Trophoblast cell (in vitro differentiated cells and primary cell): ENCODE measurements around the gene STK16.

ENCODE experiments used
- DNase-seq, 2 donors: peaks; one replicate each; pipeline ENCODE4 v3.0.0-alpha.2; 2016
- H2AFZ ChIP-seq: 2 replicates; pipeline ENCODE4 v1.6.1; 2013; ENCODE audit warnings: low read length, moderate library complexity, mild to moderate bottlenecking; ENCODE audit not compliant: insufficient read depth, poor library complexity
- H2AK5ac ChIP-seq: 2 replicates; pipeline ENCODE4 v1.6.1; 2013; ENCODE audit warnings: mild to moderate bottlenecking, low read length
- H2BK120ac ChIP-seq: 2 replicates; pipeline ENCODE4 v1.6.1; 2013; ENCODE audit warnings: low read length, mild to moderate bottlenecking, moderate library complexity; ENCODE audit not compliant: insufficient read depth, poor library complexity
- H2BK12ac ChIP-seq: 2 replicates; pipeline ENCODE4 v1.6.1; 2013; ENCODE audit warnings: mild to moderate bottlenecking, low read length, moderate library complexity
- H2BK5ac ChIP-seq: 2 replicates; pipeline ENCODE4 v1.6.1; 2013; ENCODE audit warnings: low read length, low read depth, moderate library complexity, mild to moderate bottlenecking; ENCODE audit not compliant: poor library complexity
- H3K14ac ChIP-seq: 2 replicates; pipeline ENCODE4 v1.6.1; 2013; ENCODE audit warnings: mild to moderate bottlenecking, low read length
- H3K18ac ChIP-seq: 2 replicates; pipeline ENCODE4 v1.6.1; 2013; ENCODE audit warnings: mild to moderate bottlenecking, low read length
- H3K23ac ChIP-seq: 2 replicates; pipeline ENCODE4 v1.6.1; 2013; ENCODE audit warnings: low read length
- H3K27ac ChIP-seq: 2 replicates; pipeline ENCODE4 v1.5.1; 2013; ENCODE audit warnings: low read depth, mild to moderate bottlenecking, inconsistent platforms, low read length, moderate library complexity
- H3K27me3 ChIP-seq: 2 replicates; pipeline ENCODE4 v1.6.1; 2013; ENCODE audit warnings: inconsistent platforms, mild to moderate bottlenecking, low read length, moderate library complexity; ENCODE audit not compliant: insufficient read depth
- H3K36me3 ChIP-seq, 2 experiments: 1 replicate in 1 of 2; 2 replicates in 1 of 2; pipeline ENCODE4 v1.6.1; 2013; ENCODE audit warnings: low read length in 2 of 2, mild to moderate bottlenecking in 2 of 2, moderate library complexity in 1 of 2; ENCODE audit not compliant: insufficient read depth in 2 of 2, control insufficient read depth in 1 of 2
- H3K4ac ChIP-seq: 2 replicates; pipeline ENCODE4 v1.6.1; 2013; ENCODE audit warnings: low read depth, mild to moderate bottlenecking, low read length, moderate library complexity
- H3K4me1 ChIP-seq, 2 experiments: 1 replicate in 1 of 2; 2 replicates in 1 of 2; pipeline ENCODE4 v1.6.1; 2013; ENCODE audit warnings: low read length in 2 of 2, mild to moderate bottlenecking in 2 of 2, moderate library complexity in 1 of 2; ENCODE audit not compliant: insufficient read depth in 2 of 2, control insufficient read depth in 1 of 2
- H3K4me2 ChIP-seq: 2 replicates; pipeline ENCODE4 v1.6.1; 2013; ENCODE audit warnings: inconsistent platforms, mild to moderate bottlenecking, low read length, moderate library complexity
- H3K4me3 ChIP-seq: 2 replicates; pipeline ENCODE4 v1.5.1; 2013; ENCODE audit warnings: mild to moderate bottlenecking, low read depth, low read length, inconsistent platforms
- H3K79me1 ChIP-seq: one replicate; pipeline ENCODE4 v1.6.1; 2013; ENCODE audit warnings: low read length
- H3K79me2 ChIP-seq: 2 replicates; pipeline ENCODE4 v1.6.1; 2013; ENCODE audit warnings: low read length, mild to moderate bottlenecking; ENCODE audit not compliant: control insufficient read depth, insufficient read depth, poor library complexity
- H3K9ac ChIP-seq: 2 replicates; pipeline ENCODE4 v1.6.1; 2013; ENCODE audit warnings: mild to moderate bottlenecking, low read length
- H3K9me3 ChIP-seq: 2 replicates; pipeline ENCODE4 v1.6.1; 2013; ENCODE audit warnings: low read depth, mild to moderate bottlenecking, control low read depth, inconsistent platforms, low read length; ENCODE audit not compliant: insufficient read depth
- H4K12ac ChIP-seq: 2 replicates; pipeline ENCODE4 v1.6.1; 2013; ENCODE audit warnings: low read depth, mild to moderate bottlenecking, low read length, moderate library complexity
- H4K8ac ChIP-seq: 2 replicates; pipeline ENCODE4 v1.6.1; 2013; ENCODE audit warnings: low read depth, mild to moderate bottlenecking, low read length, moderate library complexity
- H4K91ac ChIP-seq: one replicate; pipeline ENCODE4 v1.6.1; 2013; ENCODE audit warnings: low read depth, mild to moderate bottlenecking, low read length, moderate library complexity
- WGBS: extraction: QIAGEN DNeasy Blood & Tissue Kit; methylation state at CpG from one replicate; pipeline ENCODE4 v1.1.7; 2013; ENCODE audit warnings: missing lambda C conversion rate; ENCODE audit not compliant: insufficient read length, insufficient coverage; ENCODE audit errors: extremely low coverage; 5-methylcytosine and 5-hydroxymethylcytosine counted together

STK16 gene

DNA sequence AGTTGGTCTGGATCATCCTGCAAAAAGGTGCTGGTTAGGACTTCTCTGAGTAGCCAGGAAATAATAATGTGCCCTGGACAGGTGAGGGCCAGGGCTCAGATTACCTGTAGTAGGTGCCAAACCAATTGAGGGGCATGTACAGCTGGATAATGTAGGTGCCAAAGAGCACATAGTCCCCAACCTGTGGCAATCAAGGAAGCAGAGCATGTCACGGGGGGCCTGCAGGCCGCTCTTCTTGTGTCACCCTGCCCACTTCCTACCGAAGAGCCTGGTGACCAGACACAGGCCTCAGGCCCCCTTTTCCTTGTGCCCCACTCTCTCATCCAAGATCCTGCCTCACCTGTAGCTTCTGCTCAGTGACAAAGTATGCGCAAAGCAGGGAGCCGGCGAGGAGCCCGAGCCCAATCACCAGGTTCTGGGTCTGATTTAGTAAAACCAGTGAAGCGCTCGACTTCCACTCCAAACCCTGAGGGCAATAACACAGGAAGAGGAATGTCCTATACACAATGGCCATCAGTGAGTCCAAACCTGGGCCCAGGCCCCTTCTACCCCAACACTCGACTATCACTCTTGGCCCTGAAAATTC lies 31.7 kb upstream of the STK16 start:
- Histone ChIP-seq H3K4me3 (no peak overlapping the region), H3K4me2 (no peak overlapping the region), H4K91ac (no peak overlapping the region), H2BK12ac (no peak overlapping the region), H3K9me3 (no peaks in the 10 kb centered on the region), H3K27me3 (no peaks in the 10 kb centered on the region), H3K4me1 (peaks cover 5 to 10% of the 10 kb centered on the region in 2 experiments), H3K18ac (no peak overlapping the region), H3K14ac (no peak overlapping the region), H2BK120ac (no peak overlapping the region), H3K4ac (no peak overlapping the region), H3K36me3 (peaks cover 53 to 59% of the 10 kb centered on the region in 2 experiments), H2AFZ (no peak overlapping the region), H3K23ac (no peak overlapping the region), H2BK5ac (no peak overlapping the region), H3K9ac (no peak overlapping the region), H3K79me1 (peaks cover 7% of the 10 kb centered on the region), H4K12ac (no peak overlapping the region), H3K27ac (no peak overlapping the region), H4K8ac (no peak overlapping the region), H2AK5ac (no peak overlapping the region), H3K79me2 (peaks cover 7% of the 10 kb centered on the region)
- DNase-seq, result no peak
- no CpG with 5 or more reads among the region's 10 CpGs for WGBS

DNA sequence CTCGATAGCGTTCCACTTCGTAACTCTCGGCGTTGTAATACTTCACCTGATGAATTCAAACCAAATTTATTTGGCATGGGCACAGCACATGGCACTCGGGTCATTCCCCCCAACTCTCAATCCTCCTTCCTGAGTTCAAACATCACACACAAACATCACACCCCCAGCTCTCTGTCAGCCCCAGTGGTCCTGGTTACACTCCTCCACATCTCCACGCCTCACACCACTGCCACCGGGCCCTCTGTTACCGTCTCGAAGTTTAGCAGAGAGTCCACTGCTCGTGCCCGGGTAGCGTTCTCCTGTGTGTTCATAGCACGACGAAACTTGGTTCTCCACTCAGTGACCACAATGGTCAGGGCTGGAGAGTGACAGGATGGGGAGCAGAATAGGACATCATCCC lies 31.1 kb upstream of the STK16 start:
- DNase-seq, result no peak
- WGBS, result no CpG with 5 or more reads among the region's 15 CpGs
- no peak overlapping the region for H3K18ac ChIP-seq
- H3K79me2 ChIP-seq, result peaks cover 8% of the 10 kb centered on the region
- no peak overlapping the region for H2AFZ ChIP-seq
- H2AK5ac ChIP-seq, result no peak overlapping the region
- H4K12ac ChIP-seq, result peak overlapping the region; percentile 22
- H2BK5ac ChIP-seq, result no peak overlapping the region
- H3K23ac ChIP-seq, result no peak overlapping the region
- H3K9ac ChIP-seq, result no peak overlapping the region
- H4K91ac ChIP-seq, result no peak overlapping the region
- H3K36me3 ChIP-seq, result peaks cover 49 to 54% of the 10 kb centered on the region in 2 experiments
- no peak overlapping the region for H3K27ac ChIP-seq
- H2BK120ac ChIP-seq, result no peak overlapping the region
- no peak overlapping the region for H2BK12ac ChIP-seq
- H4K8ac ChIP-seq, result no peak overlapping the region
- H3K9me3 ChIP-seq, result no peaks in the 10 kb centered on the region
- H3K4me1 ChIP-seq, result peaks cover 6 to 12% of the 10 kb centered on the region in 2 experiments
- no peak overlapping the region for H3K14ac ChIP-seq
- no peaks in the 10 kb centered on the region for H3K27me3 ChIP-seq
- H3K4ac ChIP-seq, result no peak overlapping the region
- no peak overlapping the region for H3K4me2 ChIP-seq
- peaks cover 11% of the 10 kb centered on the region for H3K79me1 ChIP-seq
- H3K4me3 ChIP-seq, result no peak overlapping the region

DNA sequence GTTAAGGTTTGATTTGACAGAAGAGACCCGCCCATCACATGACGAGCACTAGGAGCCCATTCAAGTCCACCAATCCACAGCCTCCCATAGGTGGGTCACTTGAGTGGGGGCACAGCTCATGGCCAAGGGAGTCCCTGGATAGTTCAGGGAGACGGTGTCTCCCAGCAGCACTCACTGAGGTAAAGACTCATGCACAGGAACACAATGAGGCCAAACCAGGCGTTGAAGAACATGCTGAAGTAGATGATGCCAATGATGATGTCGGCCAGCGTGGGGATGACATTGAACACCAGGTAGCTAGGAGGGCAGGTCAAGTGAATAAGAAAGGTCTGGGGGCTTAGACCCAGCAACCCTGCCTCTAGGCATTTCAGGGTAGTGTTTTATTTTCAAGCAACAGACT lies 30.5 kb upstream of the STK16 start:
- no CpG with 5 or more reads among the region's 6 CpGs for WGBS
- Histone ChIP-seq H3K9me3 (no peaks in the 10 kb centered on the region), H3K4me1 (peaks cover 10 to 15% of the 10 kb centered on the region in 2 experiments), H4K12ac (no peak overlapping the region), H2AK5ac (no peak overlapping the region), H3K79me2 (peaks cover 8% of the 10 kb centered on the region), H3K27me3 (no peaks in the 10 kb centered on the region), H4K8ac (no peak overlapping the region), H3K27ac (no peak overlapping the region), H3K4me3 (no peak overlapping the region), H2BK120ac (no peak overlapping the region), H3K36me3 (peaks cover 44 to 49% of the 10 kb centered on the region in 2 experiments), H2BK5ac (no peak overlapping the region), H2AFZ (no peak overlapping the region), H2BK12ac (no peak overlapping the region), H4K91ac (no peak overlapping the region), H3K9ac (no peak overlapping the region), H3K4me2 (no peak overlapping the region), H3K18ac (no peak overlapping the region), H3K4ac (no peak overlapping the region), H3K14ac (no peak overlapping the region), H3K79me1 (peaks cover 12% of the 10 kb centered on the region), H3K23ac (no peak overlapping the region)
- DNase-seq, result no peak

DNA sequence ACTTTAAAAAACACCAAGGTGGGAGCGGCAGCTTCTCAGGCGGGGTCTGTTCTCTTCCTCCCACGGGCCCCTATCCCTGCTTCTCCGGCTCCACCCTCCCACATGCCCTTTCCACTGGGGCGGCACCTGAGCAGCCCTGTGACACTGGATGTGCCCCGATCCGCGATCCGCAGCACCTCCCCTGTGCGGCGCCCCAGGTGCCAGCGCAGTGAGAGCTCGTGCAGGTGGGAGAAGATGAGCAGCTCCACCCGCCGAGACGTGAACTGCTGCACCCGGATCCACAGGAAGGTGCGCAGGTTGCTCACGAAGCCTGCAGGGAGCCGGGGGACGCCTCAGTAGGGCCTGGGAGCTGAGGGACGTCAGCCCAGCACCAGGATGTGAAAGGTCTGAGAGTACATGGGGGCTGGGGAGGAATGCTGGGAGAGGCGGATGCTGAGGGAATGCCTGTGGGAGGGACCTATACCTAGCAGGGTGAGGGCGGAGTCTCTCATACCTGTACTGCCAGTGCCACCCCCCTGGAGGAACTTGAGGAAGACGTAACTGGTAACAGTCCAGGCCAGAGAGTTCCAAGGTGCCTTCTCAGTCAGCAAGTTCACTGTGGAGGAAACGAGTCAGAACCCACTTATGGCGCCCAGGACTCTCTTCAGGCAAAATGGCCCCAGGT lies 29.3 kb upstream of the STK16 start:
- H2AK5ac ChIP-seq, result no peak overlapping the region
- peaks cover 12% of the 10 kb centered on the region for H3K79me1 ChIP-seq
- H3K14ac ChIP-seq, result no peak overlapping the region
- no peaks in the 10 kb centered on the region for H3K9me3 ChIP-seq
- peaks cover 43 to 49% of the 10 kb centered on the region in 2 experiments for H3K36me3 ChIP-seq
- H3K27ac ChIP-seq, result no peak overlapping the region
- DNase-seq, result no peak
- H3K4me2 ChIP-seq, result no peak overlapping the region
- no peak overlapping the region for H2BK12ac ChIP-seq
- no peak overlapping the region for H3K9ac ChIP-seq
- no peak overlapping the region for H4K91ac ChIP-seq
- no peaks in the 10 kb centered on the region for H3K27me3 ChIP-seq
- no peak overlapping the region for H2AFZ ChIP-seq
- peaks cover 8% of the 10 kb centered on the region for H3K79me2 ChIP-seq
- no peak overlapping the region for H2BK5ac ChIP-seq
- H3K18ac ChIP-seq, result no peak overlapping the region
- H3K4me1 ChIP-seq, result peaks cover 10 to 15% of the 10 kb centered on the region in 2 experiments
- H4K8ac ChIP-seq, result no peak overlapping the region
- H3K4me3 ChIP-seq, result peak overlapping the region; percentile 6
- H2BK120ac ChIP-seq, result no peak overlapping the region
- WGBS, result no CpG with 5 or more reads among the region's 27 CpGs
- no peak overlapping the region for H3K4ac ChIP-seq
- no peak overlapping the region for H4K12ac ChIP-seq
- H3K23ac ChIP-seq, result no peak overlapping the region
